H1 (cell line): ENCODE measurements around the gene DIP2C. TPM values are rescaled to one million over a fixed set of nuclear protein-coding genes. Genes with fewer than 3 reads are reported as not detected.

Experiments
- CTCF ChIA-PET: fragments of 300-600 bp; sonication (Branson Sonifier 250); formaldehyde crosslinking; loops from one replicate; lab custom pipeline; 2021; ENCODE audit not compliant: partially characterized antibody; lab: Charles Lee
- POLR2A ChIA-PET: fragments of 300-600 bp; sonication (Branson Sonifier 250); formaldehyde crosslinking; loops from one replicate; lab custom pipeline; 2021; ENCODE audit warnings: inconsistent platforms; ENCODE audit not compliant: partially characterized antibody; lab: Charles Lee
- DNase-seq, 2 experiments: peaks; one replicate each; pipeline versions ENCODE4 v3.0.0 to v3.0.0-alpha.2; 2010 to 2022; ENCODE audit warnings: low spot score in 2 of 2, low read depth in 1 of 2, mixed read lengths in 1 of 2
- FAIRE-seq: peaks from 2 replicates; lab custom pipeline; 2011; peaks lifted over from hg19 to GRCh38; lab: Jason Lieb, UNC
- H2AFZ ChIP-seq: 2 replicates; pipeline ENCODE4 v1.8.1; 2012; ENCODE audit warnings: low read length, inconsistent platforms
- H2AK5ac ChIP-seq: 2 replicates; pipeline ENCODE4 v1.6.1; 2013; ENCODE audit warnings: low read depth, low read length
- H2BK120ac ChIP-seq: replicated peaks from 2 replicates; pipeline ENCODE3; 2013; ENCODE audit warnings: low read depth, low read length, inconsistent platforms
- H2BK12ac ChIP-seq: 2 replicates; pipeline ENCODE4 v1.6.1; 2013; ENCODE audit warnings: low read depth, low read length
- H2BK15ac ChIP-seq: 2 replicates; pipeline ENCODE4 v1.6.1; 2013; ENCODE audit warnings: low read length
- H2BK20ac ChIP-seq: 2 replicates; pipeline ENCODE4 v1.6.1; 2013; ENCODE audit warnings: low read length
- H2BK5ac ChIP-seq: 2 replicates; pipeline ENCODE4 v1.6.1; 2013; ENCODE audit warnings: low read depth, low read length
- H3K14ac ChIP-seq: 2 replicates; pipeline ENCODE4 v1.6.1; 2013; ENCODE audit warnings: inconsistent platforms; ENCODE audit not compliant: insufficient read length
- H3K18ac ChIP-seq: 2 replicates; pipeline ENCODE4 v1.6.1; 2013; ENCODE audit warnings: low read length; ENCODE audit errors: extremely low read depth
- H3K23ac ChIP-seq: 2 replicates; pipeline ENCODE4 v1.6.1; 2013; ENCODE audit warnings: inconsistent platforms; ENCODE audit not compliant: insufficient read length
- H3K23me2 ChIP-seq: 2 replicates; pipeline ENCODE4 v1.6.1; 2013; ENCODE audit warnings: low read depth, low read length
- H3K27ac ChIP-seq: 2 replicates; pipeline ENCODE4 v1.6.1; 2011; ENCODE audit warnings: low read depth, low read length, inconsistent platforms
- H3K27me3 ChIP-seq, 4 experiments: replicated peaks in 1 of 4; 1 replicate in 1 of 4; 2 replicates in 3 of 4; pipeline versions ENCODE4 v1.6.1 to v1.8.1; 2011 to 2013; ENCODE audit warnings: low read length in 3 of 4, mild to moderate bottlenecking in 3 of 4, inconsistent platforms in 2 of 4, mixed read lengths in 2 of 4, moderate library complexity in 1 of 4; ENCODE audit not compliant: control insufficient read depth in 3 of 4, insufficient read depth in 3 of 4; ENCODE audit errors: extremely low read depth in 1 of 4
- H3K36me3 ChIP-seq, 4 experiments: 2 replicates each; pipeline versions ENCODE4 v1.6.1 to v1.8.1; 2011 to 2013; ENCODE audit warnings: mild to moderate bottlenecking in 4 of 4, low read length in 3 of 4, moderate library complexity in 2 of 4, control low read depth in 1 of 4, inconsistent platforms in 1 of 4; ENCODE audit not compliant: insufficient read depth in 4 of 4, control insufficient read depth in 2 of 4
- H3K4ac ChIP-seq: replicated peaks from 2 replicates; pipeline ENCODE3; 2013; ENCODE audit warnings: low read length, low read depth, mixed read lengths, inconsistent platforms; ENCODE audit not compliant: insufficient read length
- H3K4me1 ChIP-seq, 4 experiments: replicated peaks in 1 of 4; 1 replicate in 1 of 4; 2 replicates in 3 of 4; pipeline versions ENCODE4 v1.6.1 to v1.8.1; 2011 to 2013; ENCODE audit warnings: low read length in 3 of 4, inconsistent platforms in 2 of 4, mixed read lengths in 1 of 4; ENCODE audit not compliant: insufficient read depth in 4 of 4, control insufficient read depth in 3 of 4
- H3K4me2 ChIP-seq, 2 experiments: 2 replicates each; pipeline versions ENCODE4 v1.6.1 to v1.8.1; 2011 to 2013; ENCODE audit warnings: low read depth in 2 of 2, low read length in 2 of 2, control low read depth in 1 of 2, inconsistent platforms in 1 of 2, mild to moderate bottlenecking in 1 of 2; ENCODE audit not compliant: insufficient read depth in 1 of 2
- H3K4me3 ChIP-seq, 4 experiments: fragments of 200-600, 300-600 bp in 1 of 4; sonication (generic), shearing (Covaris generic), sonication (Bioruptor Twin) in 1 of 4; 2 replicates each; pipeline versions ENCODE4 v1.5.1 to v1.8.1; 2011 to 2016; ENCODE audit warnings: low read length in 4 of 4, low read depth in 3 of 4, control low read depth in 2 of 4, inconsistent platforms in 2 of 4, mild to moderate bottlenecking in 2 of 4, mixed read lengths in 1 of 4, moderate library complexity in 1 of 4; ENCODE audit not compliant: insufficient read depth in 2 of 4; ENCODE audit errors: extremely low read depth in 1 of 4
- H3K56ac ChIP-seq: replicated peaks from 2 replicates; pipeline ENCODE3; 2013; ENCODE audit warnings: low read depth, mild to moderate bottlenecking, mixed read lengths, low read length, inconsistent platforms; ENCODE audit not compliant: insufficient read length
- H3K79me1 ChIP-seq: 2 replicates; pipeline ENCODE4 v1.6.1; 2013; ENCODE audit warnings: low read depth, low read length, control low read depth
- H3K79me2 ChIP-seq, 2 experiments: 2 replicates each; pipeline versions ENCODE4 v1.6.1 to v1.8.1; 2012 to 2013; ENCODE audit warnings: low read length in 2 of 2, mild to moderate bottlenecking in 2 of 2, inconsistent platforms in 1 of 2; ENCODE audit not compliant: insufficient read depth in 2 of 2, control insufficient read depth in 1 of 2
- H3K9ac ChIP-seq, 4 experiments: replicated peaks in 1 of 4; 1 replicate in 1 of 4; 2 replicates in 3 of 4; pipeline versions ENCODE4 v1.6.1 to v1.8.1; 2011 to 2013; ENCODE audit warnings: low read depth in 3 of 4, low read length in 3 of 4, control low read depth in 2 of 4, mild to moderate bottlenecking in 2 of 4, moderate library complexity in 2 of 4, inconsistent platforms in 1 of 4; ENCODE audit errors: extremely low read depth in 1 of 4
- H3K9me3 ChIP-seq, 2 experiments: 2 replicates each; pipeline versions ENCODE4 v1.6.1 to v1.8.1; 2012 to 2013; ENCODE audit warnings: mild to moderate bottlenecking in 2 of 2, moderate library complexity in 2 of 2, control low read depth in 1 of 2, inconsistent platforms in 1 of 2, low read depth in 1 of 2, low read length in 1 of 2, mixed read lengths in 1 of 2; ENCODE audit not compliant: insufficient read depth in 2 of 2
- H4K20me1 ChIP-seq, 2 experiments: replicated peaks in 1 of 2; 2 replicates each; pipeline versions ENCODE3 to v1.8.1; 2011 to 2013; ENCODE audit warnings: inconsistent platforms in 2 of 2, low read length in 2 of 2, mild to moderate bottlenecking in 1 of 2; ENCODE audit not compliant: insufficient read depth in 2 of 2, control insufficient read depth in 1 of 2
- H4K5ac ChIP-seq: 2 replicates; pipeline ENCODE4 v1.6.1; 2013; ENCODE audit warnings: low read length, low read depth, mixed read lengths, inconsistent platforms; ENCODE audit not compliant: insufficient read length
- H4K8ac ChIP-seq: 2 replicates; pipeline ENCODE4 v1.8.0; 2013; ENCODE audit warnings: mild to moderate bottlenecking, moderate library complexity, low read length, inconsistent platforms; ENCODE audit not compliant: insufficient read depth; ENCODE audit errors: extremely low read depth
- H4K91ac ChIP-seq: replicated peaks from 2 replicates; pipeline ENCODE3; 2013; ENCODE audit warnings: low read length, mixed read lengths, inconsistent platforms; ENCODE audit not compliant: insufficient read length
- CBX8 ChIP-seq: fragments of 300-800, 300-1000 bp; sonication (generic); IDR thresholded peaks from 2 replicates; pipeline ENCODE4 v1.7.1; 2016; ENCODE audit warnings: low read depth, low read length, borderline replicate concordance
- POLR2A ChIP-seq, 2 experiments: IDR thresholded peaks; 1 replicate in 1 of 2; 2 replicates in 1 of 2; pipeline ENCODE4 v1.6.1; 2011; ENCODE audit warnings: low read depth in 2 of 2, low read length in 2 of 2, mild to moderate bottlenecking in 2 of 2; ENCODE audit errors: control extremely low read depth in 1 of 2
- SIN3A ChIP-seq, 2 experiments: IDR thresholded peaks in 1 of 2; conservative IDR thresholded peaks in 1 of 2; 2 replicates each; pipeline ENCODE4 v1.6.1; 2011 to 2012; ENCODE audit warnings: low read length in 2 of 2, improper control_type of control experiment in 1 of 2, low read depth in 1 of 2, mild to moderate bottlenecking in 1 of 2
- SUZ12 ChIP-seq: fragments of 200-600 bp; sonication (generic); IDR thresholded peaks from 2 replicates; pipeline ENCODE4 v1.6.1; 2012; ENCODE audit warnings: mild to moderate bottlenecking, inconsistent platforms, low read length, moderate library complexity, mixed read lengths
- YY1 ChIP-seq: IDR thresholded peaks from 2 replicates; pipeline ENCODE4 v1.6.1; 2011; ENCODE audit warnings: low read depth, mild to moderate bottlenecking, low read length
- WGBS, 2 experiments: shearing (Covaris generic) in 1 of 2; methylation state at CpG; one replicate each; pipeline versions ENCODE4 v1.1.6 to v1.1.7; 2013 to 2015; ENCODE audit warnings: low lambda C conversion rate in 2 of 2, mixed read lengths in 2 of 2, inconsistent platforms in 1 of 2, low coverage in 1 of 2, missing lambda C conversion rate in 1 of 2; ENCODE audit not compliant: insufficient replicate concordance in 2 of 2, insufficient coverage in 1 of 2, insufficient read length in 1 of 2; ENCODE audit errors: extremely low coverage in 1 of 2, missing lambda C conversion rate in 1 of 2; 5-methylcytosine and 5-hydroxymethylcytosine counted together
- polyA plus RNA-seq, 7 experiments: library from polyadenylated mRNA; depleted of rRNA in 3 of 7; stranded (reverse) in 5 of 7; unstranded in 2 of 7; fragments of >200 nt in 5 of 7; fragments of 200-250 nt in 2 of 7; gene quantifications; 1 replicate in 5 of 7; 2 replicates in 1 of 7; 4 replicates in 1 of 7; pipeline versions ENCODE4 v1.2.1 to v1.2.3, GENCODE V29; 2011 to 2013; ENCODE audit warnings: missing spikeins in 2 of 7, mixed read lengths in 2 of 7
- total RNA-seq: library from RNA; stranded (reverse); fragmentation: NEBNext Ultra II Directional; extraction: Animal tissue kit (Norgen Biotek cat#: 25700); gene quantifications from 2 replicates; pipeline ENCODE4 v1.2.1, GENCODE V29; 2021
- TF ChIP-seq, protein P1 (sequence below): IDR thresholded peaks from 2 replicates; pipeline ENCODE4 v1.6.1; 2011; ENCODE audit warnings: low read length, improper control_type of control experiment

Gene DIP2C
- total and polyA plus RNA-seq, 2 of the 8 experiments (the other 6 are each of a cell fraction or from before 2014, with no cell fraction given): 3.8 to 9.3 TPM

DNA sequence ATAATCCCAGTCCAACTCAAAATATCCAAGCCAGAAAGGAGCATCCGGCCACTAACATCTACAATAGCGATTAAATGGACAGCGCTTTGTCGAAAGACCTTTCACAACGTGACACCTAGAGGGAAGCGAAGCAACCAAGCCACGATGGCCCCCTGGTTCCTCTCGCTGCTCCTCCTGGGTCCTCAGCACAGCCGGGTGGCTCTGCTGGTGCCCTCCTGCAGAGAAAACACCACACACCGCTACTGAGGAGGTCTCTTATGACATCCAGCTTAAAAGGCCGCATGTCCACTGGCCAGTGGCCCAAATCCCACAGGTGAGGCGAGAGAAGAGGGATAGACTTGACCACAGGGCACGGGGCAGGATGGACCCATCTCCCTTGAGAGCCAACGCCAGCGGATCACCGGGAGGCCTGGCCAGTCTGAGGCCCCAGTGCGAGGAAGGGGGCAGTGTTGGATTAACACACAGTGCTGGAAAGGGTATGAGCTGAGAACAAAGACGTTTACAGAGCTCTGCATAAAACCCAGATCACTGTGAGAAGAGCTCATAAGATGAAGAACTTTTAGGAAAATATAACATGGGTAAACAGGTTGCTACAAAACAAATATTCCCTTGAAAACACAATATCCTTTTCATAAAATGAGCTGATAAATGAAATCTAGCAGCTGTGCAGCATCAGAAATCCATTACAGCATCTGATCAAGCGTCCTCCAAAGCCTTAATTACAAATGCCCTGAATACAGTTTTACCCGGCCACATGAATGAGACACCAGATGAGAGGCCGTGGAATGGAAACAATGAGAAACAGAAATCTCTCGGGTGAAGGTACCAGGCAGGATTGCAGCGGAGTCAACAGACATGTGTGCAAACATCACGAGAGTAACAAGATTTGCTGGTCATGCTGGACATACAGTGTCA lies 236.7 kb downstream of the DIP2C start:
- no peak for FAIRE-seq
- Histone ChIP-seq H3K56ac (no peak overlapping the region), H3K14ac (no peak overlapping the region), H3K79me1 (no peaks in the 10 kb centered on the region; the same call in 1 of the 2 replicates), H2BK120ac (no peak overlapping the region), H4K5ac (no peak overlapping the region), H3K4ac (no peak overlapping the region), H3K27me3 (no peaks in the 10 kb centered on the region), H3K23me2 (no peaks in the 10 kb centered on the region), H4K91ac (no peak overlapping the region), H3K4me3 (no peak overlapping the region), H3K27ac (no peak overlapping the region), H4K20me1 (no peaks in the 10 kb centered on the region), H3K79me2 (no peaks in the 10 kb centered on the region), H2BK15ac (no peak overlapping the region), H3K4me1 (no peaks in the 10 kb centered on the region; a peak in 1 of 7 replicates), H2BK5ac (no peak overlapping the region), H4K8ac (no peak overlapping the region), H3K23ac (no peak overlapping the region), H3K9me3 (no peaks in the 10 kb centered on the region), H2BK20ac (no peak overlapping the region), H2AK5ac (no peak overlapping the region), H3K18ac (no peak overlapping the region), H2BK12ac (no peak overlapping the region), H3K9ac (no peak overlapping the region), H3K36me3 (no peaks in the 10 kb centered on the region), H3K4me2 (no peak overlapping the region), H2AFZ (no peak overlapping the region)
- WGBS, 2 experiments: 90% methylated on average over 24 of the region's 24 CpGs; no CpG with 5 or more reads in 1 of the 2 experiments
- ChIA-PET CTCF (interaction anchor here (1.2 to 1.4 kb wide), 3 partner anchors 10 to 337 kb away, joined by 3 to 4 read pairs (median 4); no protein-coding TSS in a partner anchor), POLR2A (no interaction called here)
- DNase-seq: no peak
- TF ChIP-seq, protein P1, sequence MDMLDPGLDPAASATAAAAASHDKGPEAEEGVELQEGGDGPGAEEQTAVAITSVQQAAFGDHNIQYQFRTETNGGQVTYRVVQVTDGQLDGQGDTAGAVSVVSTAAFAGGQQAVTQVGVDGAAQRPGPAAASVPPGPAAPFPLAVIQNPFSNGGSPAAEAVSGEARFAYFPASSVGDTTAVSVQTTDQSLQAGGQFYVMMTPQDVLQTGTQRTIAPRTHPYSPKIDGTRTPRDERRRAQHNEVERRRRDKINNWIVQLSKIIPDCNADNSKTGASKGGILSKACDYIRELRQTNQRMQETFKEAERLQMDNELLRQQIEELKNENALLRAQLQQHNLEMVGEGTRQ: no peak
- TF ChIP-seq POLR2A (IDR thresholded peaks at IDR 0.05; ENCODE audit: control extremely low read depth in 1 of 2, low read depth in 2 of 2, low read length in 2 of 2) (no peak), SIN3A (conservative IDR thresholded peaks at IDR 0.05 in 1 of 2, IDR thresholded peaks at IDR 0.05 in 1 of 2; ENCODE audit: low read depth in 1 of 2, low read length in 2 of 2) (no peak), SUZ12 (no peak), CBX8 (no peak), YY1 (no peak)
